Cerebellar nuclear complex (tissue), 1 donor: ENCODE data around the gene ZNF888.
"Not testable (repeated sequence)": the region's sequence is repeated elsewhere in the genome, so short reads cannot be mapped to it uniquely, and the experiment has no call there.

Experiments
- DNase-seq, 2 experiments: peaks; one replicate each; lab custom pipeline; 2025; lab: John Stamatoyannopoulos, UW

ZNF888 gene

DNA sequence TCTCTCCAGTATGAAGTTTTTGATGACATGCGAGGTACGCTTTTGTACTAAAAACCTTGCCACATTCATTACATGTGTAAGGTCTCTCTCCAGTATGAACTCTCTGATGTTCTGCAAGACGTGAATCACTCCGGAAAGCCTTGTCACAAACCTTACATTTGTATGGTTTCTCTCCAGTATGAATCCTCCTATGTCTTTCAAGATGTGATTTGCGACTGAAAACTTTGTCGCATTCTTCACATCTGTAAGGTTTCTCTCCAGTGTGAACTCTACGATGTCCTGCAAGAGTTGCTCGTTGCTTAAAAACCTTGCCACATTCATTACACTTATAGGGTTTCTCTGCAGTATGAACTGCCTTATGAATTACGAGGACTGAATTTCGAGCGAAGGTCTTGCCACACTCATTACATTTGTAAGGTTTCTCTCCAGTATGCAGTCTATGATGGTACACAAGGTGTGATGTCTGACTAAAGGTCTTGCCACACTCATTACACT is 42.3 kb downstream of the ZNF888 start:
- no peak for DNase-seq

DNA sequence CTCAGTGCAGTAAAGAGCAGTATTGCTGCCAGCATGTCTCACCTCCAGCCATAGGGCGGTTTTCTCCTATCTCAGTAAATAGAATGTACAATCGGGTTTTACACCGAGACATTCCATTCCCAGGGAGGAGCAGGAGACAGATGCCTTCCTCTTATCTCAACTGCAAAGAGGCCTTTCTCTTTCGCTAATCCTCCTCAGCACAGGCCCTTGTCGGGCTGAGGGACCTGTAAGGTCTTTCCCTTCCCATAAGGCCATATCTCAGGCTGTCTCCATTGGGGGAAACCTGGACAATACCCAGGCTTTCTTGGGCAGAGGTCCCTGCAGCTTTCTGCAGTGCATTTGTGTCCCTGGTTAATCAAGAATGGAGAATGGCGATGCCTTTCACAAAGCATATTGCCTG is 50.2 kb downstream of the ZNF888 start:
- DNase-seq: not testable (repeated sequence)

DNA sequence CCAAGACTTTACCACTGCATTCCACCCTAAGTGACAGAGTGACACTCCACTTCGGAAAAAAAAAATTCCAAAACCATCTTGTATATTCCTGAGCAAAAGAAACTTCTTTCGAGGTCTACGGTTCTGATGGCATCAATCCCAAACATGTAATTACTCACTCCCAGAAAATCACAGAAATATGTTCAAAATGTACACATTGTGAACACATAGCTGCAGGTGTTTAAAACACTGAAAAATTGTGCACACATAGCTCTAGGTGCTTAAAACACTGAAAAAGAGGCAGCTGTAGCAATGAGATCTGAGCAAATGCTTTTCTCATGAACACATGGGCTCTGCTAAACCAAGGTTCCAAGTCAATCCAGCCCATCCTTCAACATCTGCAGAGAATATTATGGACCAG is 51.8 kb downstream of the ZNF888 start:
- DNase-seq: no peak

GRCh38 chr19:52868031-52868430 is 55.2 kb downstream of the ZNF888 start:
- DNase-seq: not testable (repeated sequence)

GRCh38 chr19:52857378-52858191 is 65.6 kb downstream of the ZNF888 start, which contains the start of gene ZNF468:
Gene ZNF468, minus strand, starts transcription at chr19:52857619. Its CDS starts 3,347 bp downstream, at chr19:52854272.
- DNase-seq: peak in 1 of 2 experiments; percentile 61

- DNase-seq: not testable (repeated sequence)
Observed at GRCh38 chr19:52856540-52857377, 66.5 kb downstream of the ZNF888 start.
